UCSD-AML1 (cell line): ENCODE results near the gene LGR6.
"Not testable (repeated sequence)": the region's sequence is repeated elsewhere in the genome, so short reads cannot be mapped to it uniquely, and the experiment has no call there.

Source experiments
- DNase-seq: peaks from one replicate; lab custom pipeline; 2025; ENCODE audit not compliant: unreplicated experiment; lab: John Stamatoyannopoulos, UW

LGR6 gene

GRCh38 chr1:202158810-202159533, 34.6 kb upstream of the LGR6 start:
- peak; percentile 71 for DNase-seq

- DNase-seq: peak; percentile 73
These were observed 33.8 kb upstream of the LGR6 start for GRCh38 chr1:202159534-202160371.

GRCh38 chr1:202160377-202160940, 33.1 kb upstream of the LGR6 start, which contains the start of gene PTPN7:
PTPN7 (minus strand) TSS chr1:202160602; CDS start chr1:202159402, 1,200 bp downstream.
- peak; percentile 86 for DNase-seq

- DNase-seq: peak; percentile 69
These were observed 32.2 kb upstream of the LGR6 start for GRCh38 chr1:202161151-202162046.

- peak; percentile 72 for DNase-seq
These were observed 31.6 kb upstream of the LGR6 start for GRCh38 chr1:202162047-202162417.

- DNase-seq: peak; percentile 71
These were observed 30.9 kb upstream of the LGR6 start for GRCh38 chr1:202162418-202163280.

GRCh38 chr1:202163281-202164270, 30.0 kb upstream of the LGR6 start:
- DNase-seq: no peak

- peak; percentile 63 for DNase-seq
These were observed 29.1 kb upstream of the LGR6 start for GRCh38 chr1:202164271-202165037.

GRCh38 chr1:202165267-202165941, 28.2 kb upstream of the LGR6 start:
- DNase-seq: no peak

- no peak for DNase-seq
These were observed 27.4 kb upstream of the LGR6 start for GRCh38 chr1:202165942-202166843.

GRCh38 chr1:202167054-202167453, 26.5 kb upstream of the LGR6 start:
- DNase-seq: not testable (repeated sequence)

GRCh38 chr1:202167708-202168415, 25.7 kb upstream of the LGR6 start:
- no peak for DNase-seq

- DNase-seq: no peak
These were observed 24.7 kb upstream of the LGR6 start for GRCh38 chr1:202168861-202169260.

- no peak for DNase-seq
These were observed 22.9 kb upstream of the LGR6 start for GRCh38 chr1:202170726-202171125.

GRCh38 chr1:202171292-202172014, 22.1 kb upstream of the LGR6 start:
- no peak for DNase-seq
